LNCaP clone FGC (cell line): ENCODE results near the gene PRR16.

ENCODE experiments used
- DNase-seq: peaks from one replicate; pipeline ENCODE4 v3.0.0-alpha.2; 2011; ENCODE audit warnings: low read depth
- H3K4me3 ChIP-seq: 2 replicates; pipeline ENCODE4 v1.5.1; 2011; ENCODE audit warnings: mild to moderate bottlenecking, low read depth, low read length, control low read depth
- CTCF ChIP-seq: IDR thresholded peaks from 2 replicates; pipeline ENCODE4 v1.5.1; 2012; ENCODE audit warnings: mild to moderate bottlenecking; ENCODE audit not compliant: control insufficient read depth, insufficient read depth; ENCODE audit errors: extremely low read depth

PRR16 gene

GRCh38 chr5:120504057-120504456 lies 40.0 kb downstream of the PRR16 start:
- TF ChIP-seq CTCF, result no peak
- no peak for DNase-seq
- no peak overlapping the region for H3K4me3 ChIP-seq

GRCh38 chr5:120507197-120507596 lies 43.1 kb downstream of the PRR16 start:
- H3K4me3 ChIP-seq, result no peak overlapping the region
- DNase-seq, result no peak
- no peak for TF ChIP-seq CTCF

GRCh38 chr5:120507800-120508463 lies 43.8 kb downstream of the PRR16 start:
- H3K4me3 ChIP-seq, result no peak overlapping the region
- TF ChIP-seq CTCF, result no peak
- no peak for DNase-seq

GRCh38 chr5:120509053-120509452 lies 45.0 kb downstream of the PRR16 start:
- H3K4me3 ChIP-seq, result no peak overlapping the region
- TF ChIP-seq CTCF, result no peak
- DNase-seq, result no peak

- DNase-seq, result no peak
- no peak overlapping the region for H3K4me3 ChIP-seq
- no peak for TF ChIP-seq CTCF
Observed at GRCh38 chr5:120510098-120510637, 46.1 kb downstream of the PRR16 start.

GRCh38 chr5:120510994-120511686 lies 47.0 kb downstream of the PRR16 start:
- H3K4me3 ChIP-seq, result no peak overlapping the region
- no peak for DNase-seq
- TF ChIP-seq CTCF, result no peak
